Putamen (tissue), 1 donor: ENCODE data around the gene COQ10A.
"Not testable (repeated sequence)": the region's sequence is repeated elsewhere in the genome, so short reads cannot be mapped to it uniquely, and the experiment has no call there.

Source experiments
- DNase-seq: peaks from one replicate; pipeline ENCODE4 v3.0.0-alpha.2; 2016; ENCODE audit warnings: low spot score

The COQ10A gene

GRCh38 chr12:56280849-56281248 lies 14.1 kb downstream of the COQ10A start:
- DNase-seq: no peak

- DNase-seq: no peak
These were observed 15.3 kb downstream of the COQ10A start for GRCh38 chr12:56282030-56282429.

- no peak for DNase-seq
These were observed 15.8 kb downstream of the COQ10A start for GRCh38 chr12:56282579-56282978.

- not testable (repeated sequence) for DNase-seq
These were observed 17.5 kb downstream of the COQ10A start for GRCh38 chr12:56284263-56284662.

GRCh38 chr12:56286044-56286830 lies 19.5 kb downstream of the COQ10A start:
- DNase-seq: no peak

- no peak for DNase-seq
These were observed 22.1 kb downstream of the COQ10A start for GRCh38 chr12:56288705-56289387.

GRCh38 chr12:56293795-56294194 lies 27.1 kb downstream of the COQ10A start:
- no peak for DNase-seq

GRCh38 chr12:56296295-56296694 lies 29.6 kb downstream of the COQ10A start:
- no peak for DNase-seq

- no peak for DNase-seq
These were observed 30.7 kb downstream of the COQ10A start for GRCh38 chr12:56297400-56297799.

- DNase-seq: no peak
These were observed 32.1 kb downstream of the COQ10A start for GRCh38 chr12:56298828-56299227.

- DNase-seq: no peak
These were observed 32.6 kb downstream of the COQ10A start for GRCh38 chr12:56299308-56299852.

- peak; percentile 98 for DNase-seq
These were observed 33.3 kb downstream of the COQ10A start, which contains the start of gene CS for GRCh38 chr12:56299853-56300643. TSS of gene CS (minus strand) at chr12:56300330. CDS start at chr12:56300201, 129 bp downstream.

GRCh38 chr12:56300644-56301464 lies 34.1 kb downstream of the COQ10A start:
- DNase-seq: no peak

- DNase-seq: no peak
These were observed 37.5 kb downstream of the COQ10A start for GRCh38 chr12:56304276-56304675.

- DNase-seq: no peak
These were observed 38.3 kb downstream of the COQ10A start for GRCh38 chr12:56304872-56305590.

GRCh38 chr12:56307221-56307965 lies 40.7 kb downstream of the COQ10A start:
- DNase-seq: no peak

- no peak for DNase-seq
These were observed 42.0 kb downstream of the COQ10A start for GRCh38 chr12:56308714-56309113.

- no peak for DNase-seq
These were observed 44.3 kb downstream of the COQ10A start for GRCh38 chr12:56311003-56311402.

- DNase-seq: peak; percentile 71
These were observed 48.5 kb downstream of the COQ10A start for GRCh38 chr12:56315249-56315621.
